Colonic mucosa (tissue), 4 donors: ENCODE data around the gene RAX. TPM values are rescaled to one million over a fixed set of nuclear protein-coding genes. Genes with fewer than 3 reads are reported as not detected.

Experiments
- DNase-seq: peaks from one replicate; pipeline ENCODE4 v3.0.0-alpha.2; 2020
- H3K27ac ChIP-seq: fragments of 200-600 bp; one replicate; pipeline ENCODE4 v1.8.0; 2021
- H3K27me3 ChIP-seq: fragments of 200-600 bp; one replicate; pipeline ENCODE4 v1.8.0; 2021
- H3K36me3 ChIP-seq: fragments of 200-600 bp; one replicate; pipeline ENCODE4 v1.8.0; 2021
- H3K4me1 ChIP-seq: fragments of 200-600 bp; one replicate; pipeline ENCODE4 v1.8.0; 2021; ENCODE audit warnings: mild to moderate bottlenecking
- H3K4me3 ChIP-seq: fragments of 200-600 bp; one replicate; pipeline ENCODE4 v1.8.0; 2021
- H3K9ac ChIP-seq, 2 donors: one replicate each; pipeline ENCODE4 v1.7.0; 2013; ENCODE audit warnings: control low read depth in 2 of 2, low read depth in 2 of 2, low read length in 2 of 2
- H3K9me3 ChIP-seq: fragments of 200-600 bp; one replicate; pipeline ENCODE4 v1.8.0; 2021
- intact Hi-C: fragments of 100-400 bp; cut with DNase I; formaldehyde crosslinking; loops from one replicate; pipeline ENCODE4 v1.14.1; 2022
- total RNA-seq, 2 donors: library from RNA; stranded (reverse); fragmentation: NEBNext Ultra II Directional in 1 of 2; extraction: Animal tissue kit (Norgen Biotek cat#: 25700) in 1 of 2; gene quantifications; one replicate each; pipeline ENCODE4 v1.2.1, GENCODE V29; 2021
- TF ChIP-seq, protein P1 (sequence below): fragments of 200-600 bp; IDR thresholded peaks from one replicate; pipeline ENCODE4 v1.8.0; 2022; ENCODE audit warnings: antibody characterized with exemption, mild to moderate bottlenecking
- donor health status: healthy.
- donor health status: DM: no; HTN: no; CAD: no.
- donor health status: DM: no; HTN: no; CAD: no.

Gene RAX
- total RNA-seq, 2 donors from 2014 or later = not detected

DNA sequence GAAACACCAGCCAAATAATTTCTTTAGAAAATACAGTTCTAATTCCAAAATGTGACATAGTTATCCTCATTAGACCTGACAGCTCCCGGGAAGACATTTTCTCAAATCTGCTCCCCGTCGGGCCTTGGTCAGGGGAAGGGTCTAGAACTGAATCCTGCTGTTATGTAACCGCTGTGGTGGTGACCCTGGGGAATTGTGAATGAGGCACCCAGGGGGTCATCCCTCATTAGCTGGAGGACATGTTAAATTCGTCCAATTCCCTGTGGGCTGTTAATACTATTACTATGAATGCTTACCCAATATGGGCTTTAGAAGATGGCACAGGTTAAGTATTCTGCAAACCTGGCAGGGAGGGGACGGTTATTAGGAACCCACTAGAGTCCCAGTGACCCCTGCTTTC, 33.4 kb upstream of the RAX start:
- H3K9ac ChIP-seq = no peak overlapping the region
- H3K27ac ChIP-seq = no peak overlapping the region
- no peak for DNase-seq
- H3K27me3 ChIP-seq = peaks cover 8% of the 10 kb centered on the region
- no peaks in the 10 kb centered on the region for H3K4me1 ChIP-seq
- H3K36me3 ChIP-seq = no peaks in the 10 kb centered on the region
- intact Hi-C loops = no loop called here
- no peaks in the 10 kb centered on the region for H3K9me3 ChIP-seq
- TF ChIP-seq, protein P1, sequence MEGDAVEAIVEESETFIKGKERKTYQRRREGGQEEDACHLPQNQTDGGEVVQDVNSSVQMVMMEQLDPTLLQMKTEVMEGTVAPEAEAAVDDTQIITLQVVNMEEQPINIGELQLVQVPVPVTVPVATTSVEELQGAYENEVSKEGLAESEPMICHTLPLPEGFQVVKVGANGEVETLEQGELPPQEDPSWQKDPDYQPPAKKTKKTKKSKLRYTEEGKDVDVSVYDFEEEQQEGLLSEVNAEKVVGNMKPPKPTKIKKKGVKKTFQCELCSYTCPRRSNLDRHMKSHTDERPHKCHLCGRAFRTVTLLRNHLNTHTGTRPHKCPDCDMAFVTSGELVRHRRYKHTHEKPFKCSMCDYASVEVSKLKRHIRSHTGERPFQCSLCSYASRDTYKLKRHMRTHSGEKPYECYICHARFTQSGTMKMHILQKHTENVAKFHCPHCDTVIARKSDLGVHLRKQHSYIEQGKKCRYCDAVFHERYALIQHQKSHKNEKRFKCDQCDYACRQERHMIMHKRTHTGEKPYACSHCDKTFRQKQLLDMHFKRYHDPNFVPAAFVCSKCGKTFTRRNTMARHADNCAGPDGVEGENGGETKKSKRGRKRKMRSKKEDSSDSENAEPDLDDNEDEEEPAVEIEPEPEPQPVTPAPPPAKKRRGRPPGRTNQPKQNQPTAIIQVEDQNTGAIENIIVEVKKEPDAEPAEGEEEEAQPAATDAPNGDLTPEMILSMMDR = no peak
- H3K4me3 ChIP-seq = no peak overlapping the region

- DNase-seq = no peak
- intact Hi-C loops = no loop called here
- TF ChIP-seq, protein P1 = no peak
- no peaks in the 10 kb centered on the region for H3K4me1 ChIP-seq
- no peak overlapping the region for H3K9ac ChIP-seq
- peaks cover 8% of the 10 kb centered on the region for H3K27me3 ChIP-seq
- H3K9me3 ChIP-seq = no peaks in the 10 kb centered on the region
- H3K36me3 ChIP-seq = no peaks in the 10 kb centered on the region
- H3K4me3 ChIP-seq = no peak overlapping the region
- H3K27ac ChIP-seq = no peak overlapping the region
Measured at GRCh38 chr18:59305295-59305694, 32.0 kb upstream of the RAX start.

GRCh38 chr18:59303656-59304195, 30.5 kb upstream of the RAX start:
- H3K27ac ChIP-seq = no peak overlapping the region
- intact Hi-C loops = no loop called here
- DNase-seq = no peak
- peaks cover 2% of the 10 kb centered on the region for H3K27me3 ChIP-seq
- no peaks in the 10 kb centered on the region for H3K9me3 ChIP-seq
- no peak overlapping the region for H3K9ac ChIP-seq
- TF ChIP-seq, protein P1 = no peak
- H3K4me3 ChIP-seq = no peak overlapping the region
- no peaks in the 10 kb centered on the region for H3K4me1 ChIP-seq
- H3K36me3 ChIP-seq = no peaks in the 10 kb centered on the region

GRCh38 chr18:59303006-59303405, 29.8 kb upstream of the RAX start:
- Histone ChIP-seq H3K27ac (no peak overlapping the region), H3K4me3 (no peak overlapping the region), H3K27me3 (no peaks in the 10 kb centered on the region), H3K36me3 (no peaks in the 10 kb centered on the region), H3K9me3 (no peaks in the 10 kb centered on the region), H3K4me1 (no peaks in the 10 kb centered on the region), H3K9ac (no peak overlapping the region)
- intact Hi-C loops = no loop called here
- DNase-seq = no peak
- TF ChIP-seq, protein P1 = no peak

DNA sequence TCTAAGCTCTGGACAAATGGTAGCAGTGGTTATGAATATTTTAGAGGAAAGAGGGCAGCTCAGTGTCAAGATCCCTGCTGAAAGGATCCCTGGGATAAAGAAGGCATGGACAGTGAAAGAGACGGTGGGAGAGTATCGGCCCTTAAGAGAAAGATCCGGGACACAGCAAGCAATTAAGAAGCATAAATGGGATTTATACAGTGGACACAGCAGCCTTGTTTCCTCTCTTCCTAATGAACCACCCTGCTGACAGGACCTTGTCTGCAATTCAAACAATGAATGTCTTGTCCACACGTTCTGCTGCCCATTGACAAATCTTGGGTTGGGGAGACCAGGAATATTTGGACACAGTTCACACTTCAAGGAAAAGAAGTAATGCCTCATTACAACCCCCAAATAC, 28.7 kb upstream of the RAX start:
- Histone ChIP-seq H3K4me1 (no peaks in the 10 kb centered on the region), H3K9ac (no peak overlapping the region), H3K36me3 (no peaks in the 10 kb centered on the region), H3K27me3 (no peaks in the 10 kb centered on the region), H3K4me3 (no peak overlapping the region), H3K9me3 (no peaks in the 10 kb centered on the region), H3K27ac (no peak overlapping the region)
- intact Hi-C loops = no loop called here
- TF ChIP-seq, protein P1 = no peak
- DNase-seq = no peak
